Heart left ventricle (tissue), 16 donors: ENCODE results near the gene TAF12. TPM values are rescaled to one million over a fixed set of nuclear protein-coding genes. Genes with fewer than 3 reads are reported as not detected.
"Not testable (repeated sequence)": the region's sequence is repeated elsewhere in the genome, so short reads cannot be mapped to it uniquely, and the experiment has no call there.

Experiments
- ATAC-seq, 4 donors: fragments of 200-7000 bp; cut with Tn5 transposase; one replicate each; pipeline ENCODE4 v1.9.1; 2020 to 2022; ENCODE audit warnings: moderate library complexity in 4 of 4, mild to moderate bottlenecking in 3 of 4, moderate number of reproducible peaks in 1 of 4
- DNase-seq, 5 donors: peaks; one replicate each; pipeline ENCODE4 v3.0.0-alpha.2; 2020
- H3K27ac ChIP-seq, 12 donors: fragments of 200-600 bp; sonication (generic) in 4 of 12; one replicate each; pipeline versions ENCODE4 v1.5.0 to v1.8.0; 2016 to 2022; ENCODE audit warnings: mild to moderate bottlenecking in 2 of 12
- H3K27me3 ChIP-seq, 9 donors: fragments of 200-600 bp; sonication (generic) in 2 of 9; one replicate each; pipeline versions ENCODE4 v1.5.1 to v1.8.0; 2016 to 2022; ENCODE audit warnings: mild to moderate bottlenecking in 3 of 9
- H3K36me3 ChIP-seq, 9 donors: fragments of 200-600 bp; sonication (generic) in 2 of 9; one replicate each; pipeline versions ENCODE4 v1.5.0 to v1.8.0; 2018 to 2022; ENCODE audit warnings: mild to moderate bottlenecking in 2 of 9
- H3K4me1 ChIP-seq, 12 donors: fragments of 200-600 bp; sonication (generic) in 4 of 12; one replicate each; pipeline versions ENCODE4 v1.5.0 to v1.8.0; 2016 to 2022; ENCODE audit warnings: mild to moderate bottlenecking in 3 of 12
- H3K4me3 ChIP-seq, 12 donors: fragments of 200-600 bp; sonication (generic) in 4 of 12; one replicate each; pipeline versions ENCODE4 v1.5.0 to v1.8.0; 2017 to 2022; ENCODE audit warnings: mild to moderate bottlenecking in 9 of 12, moderate library complexity in 4 of 12
- H3K9me3 ChIP-seq, 12 donors: fragments of 200-600 bp; sonication (generic) in 4 of 12; one replicate each; pipeline versions ENCODE4 v1.5.0 to v1.8.0; 2016 to 2022; ENCODE audit warnings: mild to moderate bottlenecking in 1 of 12
- POLR2A ChIP-seq, 2 donors: fragments of 450-650 bp; IDR thresholded peaks; one replicate each; pipeline ENCODE4 v1.6.1; 2017; ENCODE audit warnings: antibody characterized with exemption in 2 of 2, mild to moderate bottlenecking in 2 of 2, moderate library complexity in 2 of 2
- WGBS, 4 donors: extraction: QIAGEN DNeasy Blood & Tissue Kit in 2 of 4; methylation state at CpG; one replicate each; pipeline versions ENCODE4 v1.1.5 to v1.1.7; 2013 to 2018; 5-methylcytosine and 5-hydroxymethylcytosine counted together
- intact Hi-C, 10 donors: fragments of 100-400 bp; cut with DNase I; formaldehyde crosslinking; loops; one replicate each; pipeline versions ENCODE4 v1.11.1 to v1.14.2; 2022
- polyA plus RNA-seq, 2 donors: library from polyadenylated mRNA; stranded (reverse); fragments of 200-250 nt; gene quantifications; one replicate each; pipeline ENCODE4 v1.2.3, GENCODE V29; 2013
- total RNA-seq, 9 donors: library from RNA; depleted of rRNA in 2 of 9; stranded (reverse); fragments of >200 nt in 2 of 9; fragmentation: NEBNext Ultra II Directional in 3 of 9; extraction: Animal tissue kit (Norgen Biotek cat#: 25700) in 3 of 9; gene quantifications; one replicate each; pipeline versions ENCODE4 v1.1.0 to v1.2.4, GENCODE V29; 2016 to 2023
- TF ChIP-seq, protein P1 (sequence below), 12 donors: fragments of 200-600 bp; sonication (generic) in 4 of 12; IDR thresholded peaks; one replicate each; pipeline versions ENCODE4 v1.5.0 to v1.8.0; 2018 to 2022; ENCODE audit warnings: antibody characterized with exemption in 12 of 12, mild to moderate bottlenecking in 5 of 12
- donor health status: ischemic (EF 13 %, LVEDD 7.1; RV severe dilation, severe dysfunction).
- donor health status: healthy with polysubstance abuse.
- donor health status: DM: no; HTN: yes; CAD: no.
- donor health status: DM: no; HTN: no; CAD: no.
- donor health status: ischemic (EF 25% LVEDD 6.9; RV normal size, moderate dysfunction).
- donor health status: ischemic (EF 25% LVEDD 5.7; RV mildly dilated, moderate dysfunction).
- donor health status: healthy.
- donor health status: DM: yes; HTN: yes; CAD: no.
- donor health status: ischemic (EF 35%, LVEDD 5.7; RV mildly dilated, moderate dysfunction).
- donor health status: nonischemic (EF 11% LVEDD 7.7; RV severe dilation, severe dysfunction).
- donor health status: DM: yes; HTN: yes; CAD: no.
- donor health status: PGD.
- donor health status: ischemic (EF 29% LVEDD 5.4; RV normal size, mild dysfunction).
- donor health status: nonischemic (EF 23%, LVEDD 6.1; RV moderate dilation, normal function).

Gene TAF12
- total and polyA plus RNA-seq, 11 donors: 18.3 to 38.5 (median 21.9) TPM

DNA sequence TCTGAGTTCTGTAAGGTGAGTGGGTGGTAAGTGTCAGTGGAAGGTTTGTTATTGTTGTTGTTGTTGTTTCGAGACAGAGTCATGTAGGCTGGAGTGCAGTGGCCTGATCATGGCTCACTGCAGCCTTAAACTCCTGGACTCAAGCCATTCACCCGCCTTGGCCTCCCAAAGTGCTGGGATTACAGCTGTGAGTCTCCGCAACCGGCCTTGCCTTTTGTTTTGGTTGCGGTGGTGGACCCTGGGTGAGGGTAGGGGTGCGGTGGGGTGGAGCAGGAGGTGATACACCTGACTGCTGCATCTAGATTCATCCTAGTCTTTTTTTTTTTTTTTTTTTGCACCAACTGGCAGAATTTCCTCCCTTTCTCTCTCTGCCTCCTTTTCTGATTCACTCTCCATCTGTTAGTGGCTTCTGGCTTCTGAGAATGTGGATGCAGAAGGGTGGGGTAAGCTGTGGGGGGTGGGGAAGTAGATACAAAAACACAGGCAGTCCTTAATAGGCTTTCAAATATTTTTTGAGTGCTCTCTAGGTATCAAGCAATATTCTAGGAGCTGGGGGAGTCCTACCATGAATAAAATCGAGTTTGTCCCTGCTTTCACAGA, 21.1 kb upstream of the TAF12 start:
- Histone ChIP-seq H3K36me3 (no peaks in the 10 kb centered on the region), H3K27ac (no peak overlapping the region), H3K4me1 (peaks cover 0 to 14% (median 9%) of the 10 kb centered on the region in 12 donors), H3K9me3 (no peaks in the 10 kb centered on the region), H3K27me3 (no peaks in the 10 kb centered on the region), H3K4me3 (no peak overlapping the region)
- WGBS, 4 donors: 67 to 83% (median 79%) methylated on average over 7 of the region's 7 CpGs
- intact Hi-C loops: no loop called here
- no peak for ATAC-seq
- no peak for TF ChIP-seq POLR2A (IDR thresholded peaks at IDR 0.05)
- TF ChIP-seq, protein P1, sequence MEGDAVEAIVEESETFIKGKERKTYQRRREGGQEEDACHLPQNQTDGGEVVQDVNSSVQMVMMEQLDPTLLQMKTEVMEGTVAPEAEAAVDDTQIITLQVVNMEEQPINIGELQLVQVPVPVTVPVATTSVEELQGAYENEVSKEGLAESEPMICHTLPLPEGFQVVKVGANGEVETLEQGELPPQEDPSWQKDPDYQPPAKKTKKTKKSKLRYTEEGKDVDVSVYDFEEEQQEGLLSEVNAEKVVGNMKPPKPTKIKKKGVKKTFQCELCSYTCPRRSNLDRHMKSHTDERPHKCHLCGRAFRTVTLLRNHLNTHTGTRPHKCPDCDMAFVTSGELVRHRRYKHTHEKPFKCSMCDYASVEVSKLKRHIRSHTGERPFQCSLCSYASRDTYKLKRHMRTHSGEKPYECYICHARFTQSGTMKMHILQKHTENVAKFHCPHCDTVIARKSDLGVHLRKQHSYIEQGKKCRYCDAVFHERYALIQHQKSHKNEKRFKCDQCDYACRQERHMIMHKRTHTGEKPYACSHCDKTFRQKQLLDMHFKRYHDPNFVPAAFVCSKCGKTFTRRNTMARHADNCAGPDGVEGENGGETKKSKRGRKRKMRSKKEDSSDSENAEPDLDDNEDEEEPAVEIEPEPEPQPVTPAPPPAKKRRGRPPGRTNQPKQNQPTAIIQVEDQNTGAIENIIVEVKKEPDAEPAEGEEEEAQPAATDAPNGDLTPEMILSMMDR (IDR thresholded peaks at IDR 0.05): no peak
- no peak for DNase-seq

DNA sequence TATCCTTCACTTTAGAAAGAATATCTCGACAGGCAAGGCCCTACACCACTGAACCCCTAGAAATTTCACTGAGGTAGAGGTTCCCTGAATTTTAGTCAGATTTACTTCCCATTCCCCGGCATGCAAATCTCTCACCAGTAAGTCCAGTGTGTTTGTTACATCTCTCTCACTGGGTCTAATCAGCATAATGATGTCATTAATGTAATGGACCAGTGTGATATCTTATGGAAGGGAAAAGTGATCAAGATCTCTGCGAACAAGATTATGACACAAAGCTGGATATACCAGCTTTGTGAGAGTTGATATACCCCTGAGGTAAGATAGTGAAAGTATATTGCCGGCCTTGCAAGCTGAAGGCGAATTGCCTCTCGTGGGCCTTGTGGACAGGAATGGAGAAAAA, 13.5 kb upstream of the TAF12 start:
- TF ChIP-seq, protein P1 (IDR thresholded peaks at IDR 0.05): no peak
- WGBS, 4 donors: 90 to 94% (median 91%) methylated on average over 6 of the region's 6 CpGs
- Histone ChIP-seq H3K27me3 (no peaks in the 10 kb centered on the region), H3K36me3 (no peaks in the 10 kb centered on the region), H3K9me3 (no peaks in the 10 kb centered on the region), H3K27ac (no peak overlapping the region), H3K4me3 (no peak overlapping the region), H3K4me1 (peaks cover 0 to 2% (median 0%) of the 10 kb centered on the region in 12 donors)
- intact Hi-C loops: no loop called here
- ATAC-seq: no peak
- no peak for DNase-seq

DNA sequence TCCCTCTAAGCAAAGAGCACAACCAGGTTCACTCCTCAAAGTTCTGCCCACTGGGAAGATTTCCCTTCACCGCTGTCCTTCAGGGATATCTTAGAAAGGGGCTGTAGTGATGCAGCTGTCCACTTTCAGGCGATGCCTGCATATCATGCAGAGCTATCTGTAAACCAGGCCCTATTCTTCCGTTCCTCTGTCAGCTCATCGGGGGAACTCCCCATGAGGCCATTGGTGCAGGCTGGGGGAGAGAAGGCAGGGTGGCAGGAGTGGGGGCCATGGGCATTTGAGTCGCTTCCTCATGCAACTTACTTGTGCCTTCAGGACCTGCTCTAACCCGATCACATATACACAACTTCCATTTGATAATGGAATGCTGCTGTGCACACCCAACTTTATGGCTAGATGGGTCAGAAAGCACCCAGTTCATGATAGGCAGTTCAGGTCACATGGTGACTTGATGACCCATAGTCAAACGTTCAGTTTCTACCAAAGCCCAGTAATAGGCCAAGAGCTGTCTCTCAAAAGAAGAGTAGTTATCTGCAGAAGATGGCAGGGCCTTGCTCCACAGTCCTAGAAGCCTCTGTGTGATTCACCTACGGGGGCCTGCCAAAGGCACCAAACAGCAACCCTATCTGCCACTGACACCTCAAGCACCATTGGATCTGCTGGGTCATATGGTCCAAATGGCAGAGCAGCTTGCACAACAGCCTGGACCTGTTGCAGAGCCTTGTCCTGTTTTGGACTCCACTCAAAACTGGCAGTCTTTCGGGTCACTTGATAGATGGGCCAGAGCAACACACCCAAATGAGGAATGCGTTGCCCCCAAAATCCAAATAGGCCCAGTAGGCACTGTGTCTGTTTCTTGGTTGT, 12.8 kb upstream of the TAF12 start:
- H3K4me3 ChIP-seq, intact Hi-C loops, H3K9me3 ChIP-seq, H3K27ac ChIP-seq, DNase-seq, H3K27me3 ChIP-seq, ATAC-seq, H3K4me1 ChIP-seq, H3K36me3 ChIP-seq: not testable (repeated sequence)
- 78 to 82% (median 82%) methylated on average over 10 of the region's 10 CpGs for WGBS, 4 donors

DNA sequence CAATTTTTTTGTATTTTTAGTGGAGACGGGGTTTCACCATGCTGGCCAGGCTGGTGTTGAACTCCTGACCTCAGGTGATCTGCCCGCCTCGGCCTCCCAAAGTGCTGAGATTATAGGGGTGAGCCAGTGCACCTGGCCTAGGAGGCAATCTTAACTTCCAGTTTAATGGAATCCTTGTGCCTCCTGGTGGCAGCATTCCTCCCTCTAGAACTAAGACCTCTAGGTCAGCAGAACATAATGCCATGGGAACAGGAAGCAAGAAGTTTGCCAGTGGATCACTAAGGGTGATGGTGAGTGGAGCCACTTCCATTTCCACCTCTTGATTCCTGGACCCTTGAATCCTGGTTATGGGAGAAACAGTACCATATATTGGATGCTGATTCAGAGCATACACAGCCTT, 11.0 kb upstream of the TAF12 start:
- H3K36me3 ChIP-seq, intact Hi-C loops, H3K9me3 ChIP-seq, H3K27me3 ChIP-seq, H3K4me1 ChIP-seq, DNase-seq, H3K27ac ChIP-seq, H3K4me3 ChIP-seq, ATAC-seq: not testable (repeated sequence)
- TF ChIP-seq, protein P1 (IDR thresholded peaks at IDR 0.05): peak in 1 of 12 donors; percentile 13
- WGBS, 4 donors: 51 to 73% (median 66%) methylated on average over 3 of the region's 3 CpGs

DNA sequence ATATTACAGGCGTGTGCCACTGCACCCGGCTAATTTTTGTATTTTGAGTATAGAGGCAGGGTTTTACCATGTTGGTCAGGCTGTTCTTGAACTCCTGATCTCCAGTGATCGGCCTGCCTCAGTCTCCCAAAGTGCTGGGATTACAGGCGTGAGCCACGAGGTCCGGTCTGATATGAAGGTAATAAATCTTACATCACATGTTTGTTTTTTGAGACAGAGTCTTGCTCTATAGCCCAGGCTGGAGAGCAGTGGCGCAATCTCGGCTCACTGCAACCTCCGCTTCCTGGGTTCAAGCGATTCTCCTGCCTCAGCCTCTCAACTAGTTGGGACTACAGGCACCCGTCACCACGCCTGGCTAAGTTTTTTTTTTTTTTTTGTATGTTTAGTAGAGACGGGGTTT, 10.2 kb upstream of the TAF12 start:
- DNase-seq, H3K36me3 ChIP-seq, H3K4me3 ChIP-seq, H3K9me3 ChIP-seq, ATAC-seq, H3K27ac ChIP-seq, intact Hi-C loops, H3K27me3 ChIP-seq: not testable (repeated sequence)
- peaks cover 0 to 11% (median 5%) of the 10 kb centered on the region in 12 donors for H3K4me1 ChIP-seq
- 89 to 92% (median 92%) methylated on average over 13 of the region's 13 CpGs for WGBS, 4 donors
